B cell (primary cell): ENCODE data around the gene TMED9. TPM values are rescaled to one million over a fixed set of nuclear protein-coding genes. Genes with fewer than 3 reads are reported as not detected.

Experiments used
- ATAC-seq: fragments of 200-7000 bp; cut with Tn5 transposase; one replicate; pipeline ENCODE4 v1.10.0; 2021; ENCODE audit warnings: low read depth, mild to moderate bottlenecking, moderate number of reproducible peaks, moderate library complexity
- CTCF ChIA-PET: fragments of 350-600 bp; sonication (Branson Sonifier 250); formaldehyde crosslinking; loops from one replicate; lab custom pipeline; 2021; ENCODE audit warnings: antibody characterized with exemption, inconsistent platforms; lab: Charles Lee
- POLR2A ChIA-PET: fragments of 350-600 bp; sonication (Branson Sonifier 250); formaldehyde crosslinking; loops from one replicate; lab custom pipeline; 2021; ENCODE audit warnings: antibody characterized with exemption; lab: Charles Lee
- DNase-seq: peaks from one replicate; pipeline ENCODE4 v3.0.0; 2013
- H2AFZ ChIP-seq: 2 replicates; pipeline ENCODE4 v1.6.1; 2012; ENCODE audit warnings: mild to moderate bottlenecking, low read depth, low read length; ENCODE audit not compliant: insufficient read depth, poor library complexity, severe bottlenecking
- H3K27ac ChIP-seq, 2 donors: 1 replicate in 1 of 2; 2 replicates in 1 of 2; pipeline ENCODE4 v1.5.1; 2012 to 2013; ENCODE audit warnings: low read length in 2 of 2, mild to moderate bottlenecking in 2 of 2, moderate library complexity in 1 of 2
- H3K27me3 ChIP-seq, 4 experiments: fragments of 200-600 bp in 1 of 4; sonication (generic) in 1 of 4; replicated peaks in 1 of 4; 1 replicate in 2 of 4; 2 replicates in 2 of 4; pipeline versions ENCODE4 v1.6.1 to v1.7.0; 2013 to 2016; ENCODE audit warnings: low read length in 3 of 4, mild to moderate bottlenecking in 2 of 4, mixed read lengths in 1 of 4, moderate library complexity in 1 of 4; ENCODE audit not compliant: insufficient read depth in 4 of 4, control insufficient read depth in 3 of 4; ENCODE audit errors: control extremely low read depth in 1 of 4
- H3K36me3 ChIP-seq, 2 experiments: replicated peaks in 1 of 2; 1 replicate in 1 of 2; 2 replicates in 1 of 2; pipeline versions ENCODE4 v1.6.1 to v1.7.1; 2013; ENCODE audit warnings: low read length in 1 of 2; ENCODE audit not compliant: insufficient read depth in 2 of 2, control insufficient read depth in 1 of 2; ENCODE audit errors: control extremely low read depth in 1 of 2, extremely low read depth in 1 of 2
- H3K4me1 ChIP-seq, 2 donors: fragments of 200-600 bp in 1 of 2; sonication (generic) in 1 of 2; 1 replicate in 1 of 2; 2 replicates in 1 of 2; pipeline versions ENCODE4 v1.5.1 to v1.6.1; 2013 to 2017; ENCODE audit warnings: low read length in 2 of 2; ENCODE audit not compliant: control insufficient read depth in 2 of 2, insufficient read depth in 2 of 2
- H3K4me2 ChIP-seq: replicated peaks from 2 replicates; pipeline ENCODE3; 2012; ENCODE audit warnings: mild to moderate bottlenecking, low read depth, low read length; ENCODE audit not compliant: poor library complexity, severe bottlenecking
- H3K4me3 ChIP-seq, 5 experiments: fragments of 200-600 bp in 1 of 5; sonication (generic) in 1 of 5; 1 replicate in 3 of 5; 2 replicates in 2 of 5; pipeline versions ENCODE4 v1.5.1 to v1.7.0; 2011 to 2016; ENCODE audit warnings: low read length in 4 of 5, mild to moderate bottlenecking in 4 of 5, low read depth in 2 of 5, control low read depth in 1 of 5, moderate library complexity in 1 of 5; ENCODE audit not compliant: insufficient read depth in 1 of 5; ENCODE audit errors: control extremely low read depth in 1 of 5, extremely low read depth in 1 of 5
- H3K79me2 ChIP-seq: fragments of 200-600 bp; sonication (generic); one replicate; pipeline ENCODE4 v1.6.0; 2016; ENCODE audit warnings: low read length; ENCODE audit not compliant: control insufficient read depth, insufficient read depth
- H3K9ac ChIP-seq: fragments of 200-600 bp; sonication (generic); 2 replicates; pipeline ENCODE4 v1.6.1; 2017; ENCODE audit warnings: mild to moderate bottlenecking, low read length, moderate library complexity
- H3K9me3 ChIP-seq, 3 donors: one replicate each; pipeline versions ENCODE4 v1.6.1 to v1.7.1; 2013; ENCODE audit warnings: low read length in 2 of 3; ENCODE audit not compliant: control insufficient read depth in 2 of 3, insufficient read depth in 1 of 3; ENCODE audit errors: control extremely low read depth in 1 of 3
- H4K20me1 ChIP-seq: 2 replicates; pipeline ENCODE4 v1.6.0; 2012; ENCODE audit warnings: mild to moderate bottlenecking, low read length; ENCODE audit not compliant: insufficient read depth, control insufficient read depth, poor library complexity, severe bottlenecking
- H3K27ac Mint-ChIP-seq: one replicate; pipeline ENCODE4 v1.8.0; 2021; ENCODE audit warnings: mixed read lengths
- H3K27me3 Mint-ChIP-seq: one replicate; pipeline ENCODE4 v1.8.0; 2021; ENCODE audit warnings: mixed read lengths
- H3K4me1 Mint-ChIP-seq: one replicate; pipeline ENCODE4 v1.8.0; 2021; ENCODE audit warnings: mixed read lengths
- H3K4me3 Mint-ChIP-seq: one replicate; pipeline ENCODE4 v1.8.0; 2021; ENCODE audit warnings: mixed read lengths
- H3K9me3 Mint-ChIP-seq: one replicate; pipeline ENCODE4 v1.8.0; 2022; ENCODE audit warnings: mixed read lengths; ENCODE audit not compliant: insufficient read depth
- EZH2 ChIP-seq: IDR thresholded peaks from 2 replicates; pipeline ENCODE4 v1.6.1; 2012; ENCODE audit warnings: borderline replicate concordance, low read depth, mild to moderate bottlenecking, moderate library complexity, low read length; ENCODE audit not compliant: insufficient read depth, poor library complexity, severe bottlenecking
- WGBS: methylation state at CpG from one replicate; pipeline ENCODE4 v1.1.5; 2013; ENCODE audit warnings: missing lambda C conversion rate; ENCODE audit not compliant: insufficient coverage; 5-methylcytosine and 5-hydroxymethylcytosine counted together
- intact Hi-C: fragments of 100-400 bp; cut with micrococcal nuclease; formaldehyde crosslinking; loops from one replicate; pipeline ENCODE4 v1.10.0; 2022
- polyA plus RNA-seq: library from polyadenylated mRNA; depleted of rRNA; stranded (reverse); fragments of >200 nt; gene quantifications from 2 replicates; pipeline ENCODE4 v1.2.3, GENCODE V29; 2012
- total RNA-seq, 2 donors: library from RNA; stranded (reverse); fragments of 120-200 nt in 1 of 2; gene quantifications; 1 replicate in 1 of 2; 2 replicates in 1 of 2; pipeline versions ENCODE4 v1.2.3 to v1.2.4, GENCODE V29; 2013 to 2022
- TF ChIP-seq, protein P1 (sequence below): fragments of 200-600 bp; IDR thresholded peaks from one replicate; pipeline ENCODE4 v1.8.0; 2022; ENCODE audit warnings: antibody characterized with exemption, mild to moderate bottlenecking

TMED9 gene
- total and polyA plus RNA-seq, 2 donors (not counting 1 experiment from before 2014, with no cell fraction given) = 54.7 to 67.6 TPM

DNA sequence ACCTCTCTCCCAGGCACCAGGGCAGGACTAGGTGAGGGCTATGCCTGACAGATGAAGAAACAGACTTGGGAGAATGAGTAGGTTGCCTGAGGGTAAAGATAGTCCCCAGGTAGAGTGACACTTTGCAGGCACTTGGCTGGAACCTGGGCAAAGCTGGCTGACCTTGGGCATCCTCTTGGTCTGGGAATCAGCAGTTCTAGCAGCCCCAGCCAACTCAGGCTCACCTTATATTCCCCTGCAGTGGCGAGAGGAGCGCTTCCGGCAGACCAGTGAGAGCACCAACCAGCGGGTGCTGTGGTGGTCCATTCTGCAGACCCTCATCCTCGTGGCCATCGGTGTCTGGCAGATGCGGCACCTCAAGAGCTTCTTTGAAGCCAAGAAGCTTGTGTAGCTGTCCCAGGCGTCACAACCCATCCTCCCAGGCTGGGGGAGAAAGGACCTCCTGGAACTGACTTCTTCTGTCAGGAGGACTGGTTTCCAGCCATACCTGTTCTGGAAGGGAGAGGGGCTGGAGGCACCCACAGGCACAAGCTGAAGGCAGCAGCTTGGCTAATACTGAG, 3.1 kb downstream of the TMED9 start:
- H3K27ac ChIP-seq = no peak overlapping the region
- H3K4me1 ChIP-seq = peaks cover 15 to 32% of the 10 kb centered on the region in 2 donors
- TF ChIP-seq, protein P1, sequence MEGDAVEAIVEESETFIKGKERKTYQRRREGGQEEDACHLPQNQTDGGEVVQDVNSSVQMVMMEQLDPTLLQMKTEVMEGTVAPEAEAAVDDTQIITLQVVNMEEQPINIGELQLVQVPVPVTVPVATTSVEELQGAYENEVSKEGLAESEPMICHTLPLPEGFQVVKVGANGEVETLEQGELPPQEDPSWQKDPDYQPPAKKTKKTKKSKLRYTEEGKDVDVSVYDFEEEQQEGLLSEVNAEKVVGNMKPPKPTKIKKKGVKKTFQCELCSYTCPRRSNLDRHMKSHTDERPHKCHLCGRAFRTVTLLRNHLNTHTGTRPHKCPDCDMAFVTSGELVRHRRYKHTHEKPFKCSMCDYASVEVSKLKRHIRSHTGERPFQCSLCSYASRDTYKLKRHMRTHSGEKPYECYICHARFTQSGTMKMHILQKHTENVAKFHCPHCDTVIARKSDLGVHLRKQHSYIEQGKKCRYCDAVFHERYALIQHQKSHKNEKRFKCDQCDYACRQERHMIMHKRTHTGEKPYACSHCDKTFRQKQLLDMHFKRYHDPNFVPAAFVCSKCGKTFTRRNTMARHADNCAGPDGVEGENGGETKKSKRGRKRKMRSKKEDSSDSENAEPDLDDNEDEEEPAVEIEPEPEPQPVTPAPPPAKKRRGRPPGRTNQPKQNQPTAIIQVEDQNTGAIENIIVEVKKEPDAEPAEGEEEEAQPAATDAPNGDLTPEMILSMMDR = no peak
- TF ChIP-seq EZH2 = no peak
- no peak overlapping the region for H3K4me2 ChIP-seq
- ATAC-seq (no peak), DNase-seq (no peak)
- H4K20me1 ChIP-seq = peaks cover 35% of the 10 kb centered on the region
- H3K36me3 ChIP-seq = peaks cover 23 to 31% of the 10 kb centered on the region in 2 experiments
- Mint-ChIP-seq H3K27ac (no peak overlapping the region), H3K4me1 (peaks cover 33% of the 10 kb centered on the region), H3K4me3 (no peak overlapping the region), H3K27me3 (peaks cover 5% of the 10 kb centered on the region), H3K9me3 (no peaks in the 10 kb centered on the region)
- no peaks in the 10 kb centered on the region for H3K27me3 ChIP-seq
- H3K79me2 ChIP-seq = peaks cover 20% of the 10 kb centered on the region
- no peaks in the 10 kb centered on the region for H3K9me3 ChIP-seq
- no peak overlapping the region for H3K9ac ChIP-seq
- H3K4me3 ChIP-seq = no peak overlapping the region
- H2AFZ ChIP-seq = no peak overlapping the region
- POLR2A ChIA-PET = no interaction called here
- 99% methylated on average over 8 of the region's 8 CpGs for WGBS
- intact Hi-C loops = no loop called here
- CTCF ChIA-PET = no interaction called here

DNA sequence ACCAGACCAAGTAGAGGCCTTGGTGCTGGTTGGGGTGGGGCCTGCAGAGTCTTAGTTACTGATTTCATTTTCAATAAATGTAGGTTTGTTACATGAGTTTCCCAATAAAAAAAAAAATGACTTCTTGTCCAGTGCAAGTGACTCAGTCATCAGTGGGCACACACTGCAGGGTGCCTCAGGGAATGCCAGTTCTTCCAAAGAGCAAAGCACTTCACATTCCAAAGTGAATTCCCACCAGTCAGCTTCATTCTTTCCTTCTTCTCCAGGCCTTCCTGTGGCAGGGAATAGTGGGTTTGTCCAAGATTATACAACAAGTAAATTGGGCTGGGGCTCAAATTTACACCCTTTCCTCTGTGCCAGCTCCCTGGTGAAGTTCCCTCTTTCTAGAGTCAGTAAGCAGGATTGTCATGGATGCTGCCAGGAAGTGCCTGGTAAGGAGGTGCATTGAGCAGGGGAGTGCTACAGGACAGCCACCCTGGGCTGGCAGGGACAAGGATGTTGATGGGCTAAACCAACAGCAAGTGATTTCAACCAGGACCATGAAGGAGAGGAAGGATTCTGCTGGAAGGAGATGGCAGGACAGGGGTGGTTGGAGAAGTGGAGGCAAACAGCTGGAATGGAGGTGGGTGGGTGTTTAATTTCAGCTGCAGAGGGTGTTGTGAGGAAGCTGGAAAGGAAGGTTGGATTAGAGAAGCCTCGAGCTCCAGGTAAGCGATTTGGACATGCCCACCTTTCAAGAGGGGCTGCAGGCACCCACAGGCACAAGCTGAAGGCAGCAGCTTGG, 4.2 kb downstream of the TMED9 start:
- no peak overlapping the region for H3K4me3 ChIP-seq
- intact Hi-C loops = no loop called here
- DNase-seq (no peak), ATAC-seq (no peak)
- no peaks in the 10 kb centered on the region for H3K27me3 ChIP-seq
- H3K4me2 ChIP-seq = no peak overlapping the region
- CTCF ChIA-PET = interaction anchor here (0.5 kb wide), 1 partner anchor 1232 kb away, joined by 3 read pairs; no protein-coding TSS in a partner anchor
- H3K27ac ChIP-seq = no peak overlapping the region
- H3K27ac Mint-ChIP-seq = no peak overlapping the region
- H3K4me1 Mint-ChIP-seq = peaks cover 42% of the 10 kb centered on the region
- no peaks in the 10 kb centered on the region for H3K9me3 Mint-ChIP-seq
- peaks cover 23 to 42% of the 10 kb centered on the region in 2 donors for H3K4me1 ChIP-seq
- H3K9ac ChIP-seq = no peak overlapping the region
- 95% methylated on average over 2 of the region's 2 CpGs for WGBS
- no peak for TF ChIP-seq EZH2
- TF ChIP-seq, protein P1 = no peak
- peaks cover 20% of the 10 kb centered on the region for H3K79me2 ChIP-seq
- H3K4me3 Mint-ChIP-seq = no peak overlapping the region
- no peaks in the 10 kb centered on the region for H3K27me3 Mint-ChIP-seq
- POLR2A ChIA-PET = interaction anchor here (0.7 kb wide), 1 partner anchor 107 kb away, joined by 3 read pairs; no protein-coding TSS in a partner anchor
- peaks cover 23 to 31% of the 10 kb centered on the region in 2 experiments for H3K36me3 ChIP-seq
- H3K9me3 ChIP-seq = no peaks in the 10 kb centered on the region
- no peak overlapping the region for H2AFZ ChIP-seq
- H4K20me1 ChIP-seq = peaks cover 35% of the 10 kb centered on the region
